HG02588 (cell line): ENCODE data around the gene DDIT4.
"Not testable (repeated sequence)": the region's sequence is repeated elsewhere in the genome, so short reads cannot be mapped to it uniquely, and the experiment has no call there.

Experiments used
- ATAC-seq: cut with Tn5 transposase; IDR thresholded peaks from one replicate; pipeline ENCODE4 v1.9.1; 2021; ENCODE audit warnings: mild to moderate bottlenecking, moderate library complexity; ENCODE audit not compliant: unreplicated experiment

The DDIT4 gene

GRCh38 chr10:72265990-72266865, 7.5 kb upstream of the DDIT4 start:
- no peak for ATAC-seq

DNA sequence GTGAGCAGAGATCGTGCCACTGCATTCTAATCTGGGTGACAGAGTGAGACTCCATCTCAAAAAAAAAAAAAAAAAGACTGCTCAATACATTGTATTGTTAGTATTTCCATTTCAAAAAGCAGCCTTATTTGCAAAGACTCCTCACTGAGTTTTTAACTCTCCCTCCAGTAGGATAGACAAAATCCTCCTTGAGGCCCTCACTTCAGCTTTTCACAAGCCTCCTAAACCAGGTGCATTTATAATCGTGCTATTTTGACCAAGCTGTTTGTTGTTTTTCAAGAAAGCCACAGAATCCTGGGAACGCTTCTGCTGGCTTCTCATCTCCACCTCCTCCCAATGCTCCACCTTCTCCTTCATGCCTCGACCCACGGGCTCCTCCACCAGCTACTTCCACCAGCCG, 6.3 kb upstream of the DDIT4 start:
- ATAC-seq: no peak

DNA sequence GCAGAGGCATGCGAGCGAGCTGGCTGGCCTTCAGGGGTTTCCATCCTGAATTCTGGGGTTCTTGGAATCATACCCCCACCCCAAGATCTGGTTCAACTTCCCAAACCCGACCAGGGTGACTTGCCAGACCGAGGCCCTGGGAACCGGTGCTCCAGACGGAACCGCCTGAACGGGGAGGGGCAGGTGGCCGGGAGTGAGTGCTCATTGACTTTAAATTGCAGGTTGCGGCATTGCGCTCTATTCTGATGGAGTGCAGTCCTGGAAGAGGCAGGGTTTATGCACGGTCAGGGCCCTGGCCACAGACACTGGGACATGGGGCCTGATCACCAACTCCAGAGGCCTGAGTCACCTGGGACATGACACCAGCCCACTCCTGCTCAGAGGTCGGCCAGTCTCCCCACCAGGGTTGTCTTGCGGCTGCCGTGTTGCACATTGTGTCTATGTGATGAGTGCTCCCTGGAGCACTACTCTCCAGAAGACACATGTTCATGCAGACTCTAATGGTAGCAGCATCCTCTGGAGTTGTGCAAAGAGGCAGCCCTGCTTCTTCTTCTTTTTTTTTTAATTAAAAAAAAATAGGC, 5.8 kb upstream of the DDIT4 start:
- ATAC-seq: no peak

- not testable (repeated sequence) for ATAC-seq
Measured at GRCh38 chr10:72268475-72269200, 5.1 kb upstream of the DDIT4 start.

DNA sequence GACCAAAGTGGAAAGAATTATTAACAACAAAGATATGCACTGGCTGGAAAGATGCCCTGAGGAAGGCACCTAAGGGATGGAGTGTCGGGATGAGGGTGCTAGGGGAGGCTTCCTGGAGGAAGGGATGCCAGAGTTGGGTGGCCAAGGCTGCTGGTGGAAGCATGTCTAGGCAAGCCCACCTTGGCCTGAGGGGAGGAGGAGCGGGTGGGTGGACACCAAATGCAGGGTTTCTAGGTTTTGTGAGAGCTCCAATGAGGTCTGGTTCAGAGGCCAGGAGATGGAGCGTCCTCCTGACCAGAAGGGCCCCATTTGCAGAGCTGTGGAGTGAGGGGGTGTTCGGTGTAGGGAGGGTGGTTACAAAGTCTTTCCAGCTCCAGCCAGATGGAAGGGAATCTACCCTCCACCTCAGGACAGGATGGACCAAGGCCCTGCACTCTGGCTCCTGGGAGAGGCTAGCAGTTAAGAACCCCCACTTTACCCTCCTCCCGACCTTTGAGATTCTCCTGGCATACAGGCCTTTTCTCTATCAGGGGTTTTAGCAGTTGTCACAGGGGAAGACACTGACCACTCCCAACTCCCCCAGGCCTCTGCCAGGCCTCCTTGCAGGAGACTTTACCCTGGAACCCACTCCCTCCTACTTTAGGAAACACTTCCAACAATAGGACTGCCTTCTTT, 3.0 kb upstream of the DDIT4 start:
- ATAC-seq: no peak

DNA sequence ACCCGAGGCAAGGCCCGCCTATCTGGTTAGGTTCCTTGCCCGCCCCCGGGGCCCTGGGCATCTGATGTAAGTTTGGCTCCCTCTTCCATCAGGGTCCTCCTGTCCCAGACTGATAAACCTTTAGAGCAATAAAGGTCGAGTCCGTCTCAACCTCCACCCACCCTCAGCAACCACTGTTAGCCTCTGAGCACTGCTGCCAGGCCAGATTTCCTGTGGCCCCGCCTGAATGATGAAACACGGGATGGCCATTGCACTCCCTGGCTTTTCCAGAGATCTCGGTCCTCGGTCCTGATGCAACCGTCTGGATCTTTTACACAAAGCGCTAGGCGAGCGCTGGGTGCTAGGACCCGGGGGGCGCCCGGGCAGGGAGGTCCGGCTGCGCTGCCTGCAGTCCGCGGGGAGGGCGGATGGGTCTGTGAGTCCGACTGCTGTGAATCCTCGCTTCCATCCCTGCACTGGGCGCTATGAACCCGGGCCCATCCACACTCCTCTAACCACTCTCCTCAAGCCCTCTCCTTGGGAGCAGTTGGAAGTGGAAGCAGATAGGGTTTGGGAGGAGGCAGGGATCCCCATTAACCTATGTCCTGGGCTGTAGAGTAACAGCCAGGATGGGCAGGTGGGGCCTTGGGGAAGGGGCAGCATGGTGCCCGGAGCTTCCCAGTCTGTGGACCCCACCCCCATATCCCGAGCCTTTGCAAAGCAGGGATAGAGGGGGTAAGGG, 875 bp upstream of the DDIT4 start:
- peak; percentile 20 for ATAC-seq

- ATAC-seq: no peak
Measured at GRCh38 chr10:72274213-72274729, 547 bp downstream of the DDIT4 start.

GRCh38 chr10:72274730-72275350, 1.1 kb downstream of the DDIT4 start:
- ATAC-seq: no peak

DNA sequence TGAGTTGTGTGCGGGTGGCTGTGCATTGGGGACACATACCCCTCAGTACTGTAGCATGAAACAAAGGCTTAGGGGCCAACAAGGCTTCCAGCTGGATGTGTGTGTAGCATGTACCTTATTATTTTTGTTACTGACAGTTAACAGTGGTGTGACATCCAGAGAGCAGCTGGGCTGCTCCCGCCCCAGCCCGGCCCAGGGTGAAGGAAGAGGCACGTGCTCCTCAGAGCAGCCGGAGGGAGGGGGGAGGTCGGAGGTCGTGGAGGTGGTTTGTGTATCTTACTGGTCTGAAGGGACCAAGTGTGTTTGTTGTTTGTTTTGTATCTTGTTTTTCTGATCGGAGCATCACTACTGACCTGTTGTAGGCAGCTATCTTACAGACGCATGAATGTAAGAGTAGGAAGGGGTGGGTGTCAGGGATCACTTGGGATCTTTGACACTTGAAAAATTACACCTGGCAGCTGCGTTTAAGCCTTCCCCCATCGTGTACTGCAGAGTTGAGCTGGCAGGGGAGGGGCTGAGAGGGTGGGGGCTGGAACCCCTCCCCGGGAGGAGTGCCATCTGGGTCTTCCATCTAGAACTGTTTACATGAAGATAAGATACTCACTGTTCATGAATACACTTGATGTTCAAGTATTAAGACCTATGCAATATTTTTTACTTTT, 1.8 kb downstream of the DDIT4 start:
- no peak for ATAC-seq

GRCh38 chr10:72276013-72276387, 2.3 kb downstream of the DDIT4 start:
- ATAC-seq: no peak

DNA sequence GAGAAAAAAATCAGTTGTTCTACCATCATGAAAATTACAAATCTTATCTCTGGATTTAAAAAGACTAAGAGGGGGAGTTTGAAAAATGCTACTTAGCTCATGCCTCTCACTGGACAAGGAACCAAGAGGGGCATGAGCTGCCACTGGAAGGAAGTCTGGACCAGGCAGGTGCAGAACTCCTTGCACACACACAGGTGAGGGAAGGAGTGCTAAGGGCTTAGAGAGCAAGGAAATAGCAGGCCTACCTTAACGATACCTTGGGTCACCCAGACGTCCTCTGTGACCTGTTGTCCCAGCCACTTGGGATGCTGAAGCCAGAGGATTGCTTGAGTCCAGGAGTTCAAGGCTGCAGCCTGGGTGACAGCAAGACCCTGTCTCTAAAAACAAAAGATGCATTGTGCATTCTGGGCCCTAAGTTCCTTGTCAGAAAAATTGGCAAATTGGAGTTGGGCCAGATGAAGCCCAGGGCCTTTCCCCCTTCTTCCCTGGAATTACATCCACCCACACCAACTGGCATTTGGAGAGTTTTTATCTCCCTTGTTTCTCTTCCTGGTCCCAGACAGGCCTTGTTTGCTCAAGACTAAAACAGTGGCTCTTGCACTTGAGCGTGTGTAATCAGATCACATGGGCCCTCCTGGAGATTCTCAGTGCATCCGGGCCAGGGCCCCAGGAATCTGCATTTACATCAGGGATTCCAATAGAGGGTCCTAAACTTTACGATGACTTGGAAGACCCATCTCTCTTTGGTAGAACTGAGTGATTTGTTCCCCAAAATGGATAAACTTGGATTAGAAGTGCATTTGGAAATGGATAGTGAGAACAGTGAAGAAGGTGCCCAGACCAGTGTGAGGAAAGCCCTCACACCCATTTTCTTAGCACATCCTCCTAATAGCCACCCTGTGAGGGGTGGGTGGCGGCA, 3.0 kb downstream of the DDIT4 start:
- no peak for ATAC-seq

DNA sequence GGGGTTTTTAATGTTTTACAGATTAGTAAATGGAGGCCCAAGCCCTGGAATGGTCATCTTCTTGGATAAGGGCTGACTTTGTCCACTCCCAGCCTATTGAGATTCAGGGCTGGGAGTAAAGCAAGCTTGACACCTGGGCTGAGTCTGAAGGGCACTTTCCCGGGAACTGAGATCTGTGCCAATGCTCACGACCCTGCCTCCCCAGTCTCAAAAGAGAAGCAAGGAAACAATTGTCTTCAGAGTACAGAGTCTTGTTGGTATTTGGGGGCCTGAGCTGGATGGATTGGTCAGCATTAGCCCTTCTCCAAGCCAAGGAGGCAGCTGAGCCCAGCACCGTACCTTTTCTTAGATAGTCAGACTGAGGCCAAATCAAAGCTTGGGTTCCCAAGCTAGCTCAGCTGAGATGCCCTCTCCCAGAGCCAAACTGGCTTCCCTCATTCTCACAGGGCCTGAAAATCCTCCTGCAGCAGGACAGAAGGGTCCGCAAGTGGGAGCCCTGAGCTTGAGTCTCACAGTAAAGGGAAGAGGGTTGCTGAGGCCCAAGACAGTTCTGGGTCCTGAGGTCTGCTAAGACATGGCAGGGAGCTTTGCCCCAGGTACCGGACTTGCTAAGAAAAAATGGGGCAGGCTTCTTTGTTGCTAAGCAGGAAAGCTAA, 3.7 kb downstream of the DDIT4 start:
- ATAC-seq: no peak

- no peak for ATAC-seq
Measured at GRCh38 chr10:72277996-72278667, 4.4 kb downstream of the DDIT4 start.

DNA sequence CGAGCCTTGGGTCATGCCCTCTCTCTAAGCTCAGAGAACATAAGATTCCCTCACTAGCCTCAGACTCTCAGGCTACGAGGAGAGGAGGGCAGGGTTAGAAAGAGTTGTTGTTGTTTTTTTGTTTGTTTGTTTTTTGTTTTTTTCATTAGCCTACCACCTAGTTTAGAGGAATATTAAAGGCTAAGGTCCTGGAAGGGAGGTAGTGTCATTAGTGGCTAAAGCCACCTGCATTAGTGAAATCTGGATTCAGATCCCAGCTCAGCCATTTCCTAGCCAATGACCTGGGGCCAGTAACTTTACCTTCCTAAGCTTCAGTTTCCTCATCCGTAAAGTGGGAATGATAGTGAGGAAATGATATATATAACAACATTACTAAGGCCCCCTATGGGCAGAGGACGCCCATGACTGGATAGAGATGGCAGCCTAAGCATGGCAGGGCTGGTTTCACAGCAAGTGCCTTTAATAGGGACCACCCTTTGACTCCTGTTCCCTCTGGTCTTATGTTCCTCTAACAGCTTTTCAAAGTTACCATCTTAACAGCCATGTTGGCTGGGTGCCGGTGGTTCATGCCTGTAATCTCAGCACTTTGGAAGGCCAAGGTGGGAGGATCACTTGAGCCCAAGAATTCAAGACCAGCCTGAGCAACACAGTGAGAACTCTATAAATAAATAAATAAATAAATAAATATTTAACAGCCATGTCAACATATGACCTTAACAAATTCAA, 5.1 kb downstream of the DDIT4 start:
- ATAC-seq: no peak

GRCh38 chr10:72279587-72279986, 5.9 kb downstream of the DDIT4 start:
- not testable (repeated sequence) for ATAC-seq

DNA sequence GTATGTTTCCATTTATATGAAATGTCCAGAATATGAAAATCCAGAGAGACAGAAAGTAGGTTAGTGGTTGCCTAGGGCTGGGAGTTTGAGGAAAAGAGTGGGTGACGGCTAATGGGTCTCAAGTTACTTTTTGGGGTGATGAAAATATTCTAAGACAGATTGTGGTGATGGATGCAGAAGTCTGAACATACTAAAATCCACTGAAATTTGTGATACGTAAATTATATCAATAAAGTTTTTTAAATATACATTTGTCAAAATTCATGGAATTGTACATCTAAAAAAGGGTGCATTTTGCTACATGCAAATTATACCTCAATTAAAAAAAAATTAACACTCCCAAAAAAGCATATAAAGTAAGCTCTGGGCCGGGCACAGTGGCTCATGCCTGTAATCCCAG, 9.4 kb downstream of the DDIT4 start:
- ATAC-seq: no peak
